Neural crest cell (in vitro differentiated cells): Measurements from ENCODE around the gene LSM4. TPM values are rescaled to one million over a fixed set of nuclear protein-coding genes. Genes with fewer than 3 reads are reported as not detected.

Experiments
- DNase-seq: peaks from one replicate; pipeline ENCODE4 v3.0.0; 2021; ENCODE audit warnings: low read depth, mixed read lengths, low spot score
- H3K27ac Mint-ChIP-seq: one replicate; pipeline ENCODE4 v1.8.0; 2021; ENCODE audit warnings: mild to moderate bottlenecking, mixed read lengths; ENCODE audit not compliant: unreplicated experiment
- H3K27me3 Mint-ChIP-seq: 2 replicates; pipeline ENCODE4 v1.8.0; 2021; ENCODE audit warnings: low read depth, mild to moderate bottlenecking, mixed read lengths
- H3K36me3 Mint-ChIP-seq: 2 replicates; pipeline ENCODE4 v1.8.0; 2021; ENCODE audit warnings: low read depth, mild to moderate bottlenecking, mixed read lengths
- H3K4me1 Mint-ChIP-seq: 2 replicates; pipeline ENCODE4 v1.8.0; 2021; ENCODE audit warnings: mixed read lengths
- H3K4me3 Mint-ChIP-seq: one replicate; pipeline ENCODE4 v1.8.0; 2021; ENCODE audit warnings: mild to moderate bottlenecking, mixed read lengths
- H3K9me3 Mint-ChIP-seq: 2 replicates; pipeline ENCODE4 v1.8.0; 2021; ENCODE audit warnings: mixed read lengths
- CTCF ChIP-seq: fragments of 200-600 bp; sonication (generic); conservative IDR thresholded peaks from 2 replicates; pipeline ENCODE4 v1.5.0; 2021; ENCODE audit warnings: antibody characterized with exemption, mild to moderate bottlenecking
- total RNA-seq: library from RNA; stranded (reverse); gene quantifications from 2 replicates; pipeline ENCODE4 v1.2.1, GENCODE V29; 2021

LSM4 gene
- total RNA-seq, 1 donor from 2014 or later: 283 TPM

- Mint-ChIP-seq H3K27me3 (no peaks in the 10 kb centered on the region), H3K36me3 (no peaks in the 10 kb centered on the region), H3K4me1 (peaks cover under 1% of the 10 kb centered on the region), H3K9me3 (no peaks in the 10 kb centered on the region), H3K27ac (no peak overlapping the region), H3K4me3 (no peak overlapping the region)
- TF ChIP-seq CTCF: no peak
- DNase-seq: no peak
Measured at GRCh38 chr19:18312092-18312534, 10.8 kb downstream of the LSM4 start.

GRCh38 chr19:18311502-18312091 lies 11.3 kb downstream of the LSM4 start:
- no peak overlapping the region for H3K4me3 Mint-ChIP-seq
- H3K27me3 Mint-ChIP-seq: no peaks in the 10 kb centered on the region
- no peak for DNase-seq
- H3K9me3 Mint-ChIP-seq: no peaks in the 10 kb centered on the region
- H3K27ac Mint-ChIP-seq: no peak overlapping the region
- peaks cover 2% of the 10 kb centered on the region for H3K36me3 Mint-ChIP-seq
- H3K4me1 Mint-ChIP-seq: peaks cover 5% of the 10 kb centered on the region
- no peak for TF ChIP-seq CTCF

- Mint-ChIP-seq H3K9me3 (no peaks in the 10 kb centered on the region), H3K27me3 (no peaks in the 10 kb centered on the region), H3K27ac (no peak overlapping the region), H3K36me3 (peaks cover 2% of the 10 kb centered on the region), H3K4me1 (peaks cover 5% of the 10 kb centered on the region), H3K4me3 (no peak overlapping the region)
- no peak for DNase-seq
- TF ChIP-seq CTCF: no peak
Measured at GRCh38 chr19:18310966-18311365, 11.9 kb downstream of the LSM4 start.

- Mint-ChIP-seq H3K4me3 (no peak overlapping the region), H3K27me3 (no peaks in the 10 kb centered on the region), H3K27ac (no peak overlapping the region), H3K36me3 (peaks cover 2% of the 10 kb centered on the region), H3K4me1 (peaks cover 5% of the 10 kb centered on the region), H3K9me3 (no peaks in the 10 kb centered on the region)
- no peak for DNase-seq
- TF ChIP-seq CTCF: no peak
Measured at GRCh38 chr19:18310118-18310909, 12.6 kb downstream of the LSM4 start.

- no peaks in the 10 kb centered on the region for H3K27me3 Mint-ChIP-seq
Measured at GRCh38 chr19:18309525-18310064, 13.3 kb downstream of the LSM4 start.

More at GRCh38 chr19:18309525-18310064, 13.3 kb downstream of the LSM4 start:
- H3K9me3 Mint-ChIP-seq: no peaks in the 10 kb centered on the region
- DNase-seq: no peak
- H3K4me3 Mint-ChIP-seq: no peak overlapping the region
- H3K36me3 Mint-ChIP-seq: peaks cover 2% of the 10 kb centered on the region
- no peak overlapping the region for H3K27ac Mint-ChIP-seq
- no peak for TF ChIP-seq CTCF
- H3K4me1 Mint-ChIP-seq: peaks cover 11% of the 10 kb centered on the region
